ENCODE results near the gene CCT6A. TPM values are rescaled to one million over a fixed set of nuclear protein-coding genes. Genes with fewer than 3 reads are reported as not detected.
A peak's percentile ranks its signal among the peaks of the same experiment; 100 is the strongest.
"Not testable (repeated sequence)": the region's sequence is repeated elsewhere in the genome, so short reads cannot be mapped to it uniquely, and the experiment has no call there.

Gene CCT6A
- total RNA-seq, 2 donors from 2014 or later = 74.5 to 75.8 TPM

- no peaks in the 10 kb centered on the region for H3K36me3 ChIP-seq (replicated peaks in 1 of 2; ENCODE audit: insufficient read depth in 1 of 2, low read depth in 2 of 2)
- TF ChIP-seq CTCF (IDR thresholded peaks at IDR 0.05) (peak in 4 of 7 experiments; percentile 16 to 41 (median 32)), POLR2A (IDR thresholded peaks at IDR 0.05) (no peak)
- no peaks in the 10 kb centered on the region for H3K27me3 ChIP-seq
- peak; percentile 97 for ATAC-seq
- H3K4me3 ChIP-seq = no peak overlapping the region
- 14 to 17% methylated on average over 6 to 7 of the region's 7 CpGs for WGBS, 2 donors
- H3K9me3 ChIP-seq = no peaks in the 10 kb centered on the region
- intact Hi-C loops (cut with DNase I) = loop anchor here (5.0 kb wide), 1 partner anchor 63 kb away; no protein-coding TSS in a partner anchor
- H3K4me1 ChIP-seq = peaks cover 32% of the 10 kb centered on the region
- H3K27ac ChIP-seq = peak overlapping the region; percentile 14 to 79 (median 68)
- peak; percentile 76 to 88 (median 81) for DNase-seq
Observed at GRCh38 chr7:56009695-56010094, 41.9 kb upstream of the CCT6A start.

- H3K27ac ChIP-seq; ATAC-seq; H3K4me1 ChIP-seq; H3K36me3 ChIP-seq (replicated peaks in 1 of 2; ENCODE audit: insufficient read depth in 1 of 2, low read depth in 2 of 2); H3K9me3 ChIP-seq; DNase-seq; H3K4me3 ChIP-seq; intact Hi-C loops (cut with DNase I); H3K27me3 ChIP-seq: not testable (repeated sequence)
- WGBS, 2 donors = 80 to 82% methylated on average over 3 of the region's 3 CpGs
Observed at GRCh38 chr7:56017015-56017414, 34.5 kb upstream of the CCT6A start.

GRCh38 chr7:56019501-56019900 is 32.1 kb upstream of the CCT6A start:
- Histone ChIP-seq H3K27me3 (no peaks in the 10 kb centered on the region), H3K36me3 (replicated peaks in 1 of 2; ENCODE audit: insufficient read depth in 1 of 2, low read depth in 2 of 2) (no peaks in the 10 kb centered on the region), H3K4me1 (no peaks in the 10 kb centered on the region), H3K27ac (no peak overlapping the region), H3K9me3 (no peaks in the 10 kb centered on the region), H3K4me3 (no peak overlapping the region)
- WGBS, 2 donors = 76 to 91% methylated on average over 5 to 9 of the region's 9 CpGs
- TF ChIP-seq POLR2A (IDR thresholded peaks at IDR 0.05) (no peak), CTCF (IDR thresholded peaks at IDR 0.05) (no peak)
- no peak for DNase-seq
- intact Hi-C loops (cut with DNase I) = no loop called here
- no peak for ATAC-seq

GRCh38 chr7:56023500-56023899 is 28.1 kb upstream of the CCT6A start:
- Histone ChIP-seq H3K27me3 (no peaks in the 10 kb centered on the region), H3K9me3 (no peaks in the 10 kb centered on the region), H3K27ac (no peak overlapping the region), H3K4me3 (no peak overlapping the region), H3K36me3 (replicated peaks in 1 of 2; ENCODE audit: insufficient read depth in 1 of 2, low read depth in 2 of 2) (no peaks in the 10 kb centered on the region), H3K4me1 (no peaks in the 10 kb centered on the region)
- intact Hi-C loops (cut with DNase I) = no loop called here
- DNase-seq (no peak), ATAC-seq (no peak)
- TF ChIP-seq CTCF (IDR thresholded peaks at IDR 0.05) (no peak), POLR2A (IDR thresholded peaks at IDR 0.05) (no peak)

GRCh38 chr7:56026538-56026937 is 25.0 kb upstream of the CCT6A start:
- peaks cover 0 to 2% of the 10 kb centered on the region in 2 donors for H3K36me3 ChIP-seq (replicated peaks in 1 of 2; ENCODE audit: insufficient read depth in 1 of 2, low read depth in 2 of 2)
- TF ChIP-seq CTCF (IDR thresholded peaks at IDR 0.05) (no peak), POLR2A (IDR thresholded peaks at IDR 0.05) (no peak)
- H3K4me1 ChIP-seq = peaks cover 11% of the 10 kb centered on the region
- H3K27me3 ChIP-seq = no peaks in the 10 kb centered on the region
- H3K9me3 ChIP-seq = no peaks in the 10 kb centered on the region
- H3K27ac ChIP-seq = no peak overlapping the region
- intact Hi-C loops (cut with DNase I) = no loop called here
- WGBS, 2 donors = 93 to 97% methylated on average over 2 of the region's 2 CpGs
- ATAC-seq (no peak), DNase-seq (no peak)
- H3K4me3 ChIP-seq = no peak overlapping the region

Data from body of pancreas (tissue), 4 donors.